ENCODE data around the gene WDR93. TPM values are rescaled to one million over a fixed set of nuclear protein-coding genes. Genes with fewer than 3 reads are reported as not detected.
"Not testable (repeated sequence)": the region's sequence is repeated elsewhere in the genome, so short reads cannot be mapped to it uniquely, and the experiment has no call there.

WDR93 gene
- total RNA-seq, 1 donor from 2014 or later = 0.11 TPM

GRCh38 chr15:89674526-89674925 lies 16.1 kb upstream of the WDR93 start:
- DNase-seq (no peak), ATAC-seq (ENCODE audit: poor library complexity) (no peak)
- intact Hi-C loops (cut with DNase I) = no loop called here

- intact Hi-C loops (cut with DNase I) = no loop called here
- DNase-seq (no peak), ATAC-seq (ENCODE audit: poor library complexity) (no peak)
Measured at GRCh38 chr15:89675606-89676005, 15.0 kb upstream of the WDR93 start.

GRCh38 chr15:89677381-89677780 lies 13.2 kb upstream of the WDR93 start:
- intact Hi-C loops (cut with DNase I) = no loop called here
- ATAC-seq (ENCODE audit: poor library complexity) (no peak), DNase-seq (no peak)

- DNase-seq (no peak), ATAC-seq (ENCODE audit: poor library complexity) (no peak)
- intact Hi-C loops (cut with DNase I) = no loop called here
Measured at GRCh38 chr15:89679212-89679611, 11.4 kb upstream of the WDR93 start, which contains the start of gene PLIN1. Gene PLIN1, minus strand, starts transcription at chr15:89679367. Its CDS starts 1,878 bp downstream, at chr15:89677489.

- ATAC-seq (ENCODE audit: poor library complexity) (peak; percentile 96), DNase-seq (no peak)
- intact Hi-C loops (cut with DNase I) = no loop called here
Measured at GRCh38 chr15:89680282-89680873, 10.2 kb upstream of the WDR93 start.

GRCh38 chr15:89681146-89681545 lies 9.5 kb upstream of the WDR93 start:
- intact Hi-C loops (cut with DNase I) = no loop called here
- DNase-seq (no peak), ATAC-seq (ENCODE audit: poor library complexity) (peak; percentile 13)

GRCh38 chr15:89685995-89686394 lies 4.6 kb upstream of the WDR93 start:
- ATAC-seq (ENCODE audit: poor library complexity) (no peak), DNase-seq (no peak)
- intact Hi-C loops (cut with DNase I) = no loop called here

GRCh38 chr15:89686522-89686921 lies 4.1 kb upstream of the WDR93 start:
- intact Hi-C loops (cut with DNase I) = no loop called here
- ATAC-seq (ENCODE audit: poor library complexity) (no peak), DNase-seq (no peak)

- intact Hi-C loops (cut with DNase I); ATAC-seq (ENCODE audit: poor library complexity); DNase-seq: not testable (repeated sequence)
Measured at GRCh38 chr15:89689930-89690275, 708 bp upstream of the WDR93 start.

GRCh38 chr15:89693091-89693490 lies 2.5 kb downstream of the WDR93 start:
- intact Hi-C loops (cut with DNase I) = no loop called here
- DNase-seq (no peak), ATAC-seq (ENCODE audit: poor library complexity) (no peak)

- intact Hi-C loops (cut with DNase I) = no loop called here
Measured at GRCh38 chr15:89693696-89694095, 3.1 kb downstream of the WDR93 start.

GRCh38 chr15:89695198-89695597 lies 4.6 kb downstream of the WDR93 start:
- intact Hi-C loops (cut with DNase I) = no loop called here
- ATAC-seq (ENCODE audit: poor library complexity) (no peak), DNase-seq (no peak)

More at GRCh38 chr15:89693696-89694095, 3.1 kb downstream of the WDR93 start:
- no peak for ATAC-seq (ENCODE audit: poor library complexity)
- no peak for DNase-seq

- DNase-seq (no peak), ATAC-seq (ENCODE audit: poor library complexity) (no peak)
- intact Hi-C loops (cut with DNase I) = no loop called here
Measured at GRCh38 chr15:89704411-89704810, 13.8 kb downstream of the WDR93 start.

GRCh38 chr15:89707577-89707976 lies 17.0 kb downstream of the WDR93 start:
- intact Hi-C loops (cut with DNase I) = no loop called here
- ATAC-seq (ENCODE audit: poor library complexity) = no peak
- no peak for DNase-seq

- ATAC-seq (ENCODE audit: poor library complexity) = no peak
- intact Hi-C loops (cut with DNase I) = no loop called here
- DNase-seq = no peak
Measured at GRCh38 chr15:89714775-89715174, 24.2 kb downstream of the WDR93 start.

GRCh38 chr15:89723031-89723430 lies 32.4 kb downstream of the WDR93 start:
- DNase-seq = no peak
- intact Hi-C loops (cut with DNase I) = no loop called here
- ATAC-seq (ENCODE audit: poor library complexity) = no peak

GRCh38 chr15:89724621-89725020 lies 34.0 kb downstream of the WDR93 start:
- no peak for ATAC-seq (ENCODE audit: poor library complexity)
- DNase-seq = no peak
- intact Hi-C loops (cut with DNase I) = no loop called here

- intact Hi-C loops (cut with DNase I) = no loop called here
- no peak for DNase-seq
Measured at GRCh38 chr15:89725064-89725463, 34.5 kb downstream of the WDR93 start.

GRCh38 chr15:89728254-89728653 lies 37.6 kb downstream of the WDR93 start:
- DNase-seq (no peak), ATAC-seq (ENCODE audit: poor library complexity) (peak; percentile 71)
- intact Hi-C loops (cut with DNase I) = no loop called here

More at GRCh38 chr15:89725064-89725463, 34.5 kb downstream of the WDR93 start:
- ATAC-seq (ENCODE audit: poor library complexity) = no peak

- DNase-seq = no peak
- intact Hi-C loops (cut with DNase I) = no loop called here
- no peak for ATAC-seq (ENCODE audit: poor library complexity)
Measured at GRCh38 chr15:89731275-89731674, 40.7 kb downstream of the WDR93 start.

Data from Right ventricle myocardium superior (tissue), 1 donor.